SK-N-SH treated with all-trans-retinoic acid at 6 μM for 48 hours (cell line): Measurements from ENCODE around the gene ELOVL6.
A peak's percentile ranks its signal among the peaks of the same experiment; 100 is the strongest.

ENCODE experiments used
- ATAC-seq: fragments of 200-7000 bp; cut with Tn5 transposase; 3 replicates; pipeline ENCODE4 v1.9.1; 2020; ENCODE audit warnings: mild to moderate bottlenecking, moderate library complexity
- ARNTL ChIP-seq: fragments of 450-650 bp; formaldehyde crosslinking; IDR thresholded peaks from 2 replicates; pipeline ENCODE4 v1.5.0; 2020; ENCODE audit warnings: low read depth, mild to moderate bottlenecking, moderate library complexity, borderline replicate concordance
- BACH2 ChIP-seq: fragments of 250-450 bp; sonication (Bioruptor Pico); IDR thresholded peaks from 2 replicates; pipeline ENCODE4 v1.9.0; 2021; ENCODE audit warnings: mild to moderate bottlenecking, borderline replicate concordance
- CREB5 ChIP-seq: fragments of 250-450 bp; sonication (Bioruptor Pico); IDR thresholded peaks from 2 replicates; pipeline ENCODE4 v1.5.1; 2020; ENCODE audit warnings: low read depth, mild to moderate bottlenecking, moderate library complexity
- CSDC2 ChIP-seq: fragments of 250-450 bp; sonication (Bioruptor Pico); IDR thresholded peaks from 2 replicates; pipeline ENCODE4 v1.5.0; 2020; ENCODE audit warnings: mild to moderate bottlenecking, moderate library complexity
- CSRNP3 ChIP-seq: fragments of 250-450 bp; sonication (Bioruptor Pico); IDR thresholded peaks from 2 replicates; pipeline ENCODE4 v1.5.1; 2021; ENCODE audit warnings: mild to moderate bottlenecking, moderate library complexity
- ESRRG ChIP-seq: fragments of 250-450 bp; sonication (Bioruptor Pico); IDR thresholded peaks from 2 replicates; pipeline ENCODE4 v1.6.1; 2021; ENCODE audit warnings: mild to moderate bottlenecking
- GLIS3 ChIP-seq: fragments of 250-450 bp; sonication (Bioruptor Pico); IDR thresholded peaks from 2 replicates; pipeline ENCODE4 v1.5.0; 2020; ENCODE audit warnings: mild to moderate bottlenecking, moderate library complexity
- ISL1 ChIP-seq: fragments of 250-450 bp; sonication (Bioruptor Pico); IDR thresholded peaks from 2 replicates; pipeline ENCODE4 v2.1.2; 2022; ENCODE audit warnings: mild to moderate bottlenecking, moderate library complexity
- OSR1 ChIP-seq: fragments of 250-450 bp; sonication (Bioruptor Pico); IDR thresholded peaks from 2 replicates; pipeline ENCODE4 v1.8.0; 2022; ENCODE audit warnings: moderate library complexity, mild to moderate bottlenecking, inconsistent platforms
- PATZ1 ChIP-seq: fragments of 250-450 bp; sonication (Bioruptor Pico); IDR thresholded peaks from 2 replicates; pipeline ENCODE4 v1.8.0; 2020; ENCODE audit warnings: mild to moderate bottlenecking, moderate library complexity, borderline replicate concordance
- POU6F1 ChIP-seq: fragments of 250-450 bp; sonication (Bioruptor Pico); IDR thresholded peaks from 2 replicates; pipeline ENCODE4 v1.8.0; 2021; ENCODE audit warnings: low read depth, mild to moderate bottlenecking, moderate library complexity, borderline replicate concordance
- PPARA ChIP-seq: fragments of 250-450 bp; sonication (Bioruptor Pico); IDR thresholded peaks from 2 replicates; pipeline ENCODE4 v1.5.0; 2020; ENCODE audit warnings: mild to moderate bottlenecking, borderline replicate concordance
- RARB ChIP-seq: fragments of 250-450 bp; sonication (Bioruptor Pico); IDR thresholded peaks from 2 replicates; pipeline ENCODE4 v1.8.0; 2021; ENCODE audit warnings: mild to moderate bottlenecking, moderate library complexity
- SNAI2 ChIP-seq: fragments of 250-450 bp; sonication (Bioruptor Pico); IDR thresholded peaks from 2 replicates; pipeline ENCODE4 v1.5.0; 2020; ENCODE audit warnings: mild to moderate bottlenecking, moderate library complexity
- TCF4 ChIP-seq: fragments of 250-450 bp; sonication (Bioruptor Pico); IDR thresholded peaks from 2 replicates; pipeline ENCODE4 v1.8.0; 2021; ENCODE audit warnings: mild to moderate bottlenecking, moderate library complexity, borderline replicate concordance
- TOX ChIP-seq: fragments of 250-450 bp; sonication (Bioruptor Pico); IDR thresholded peaks from 2 replicates; pipeline ENCODE4 v1.8.0; 2021; ENCODE audit warnings: mild to moderate bottlenecking, moderate library complexity, borderline replicate concordance
- TSHZ2 ChIP-seq: fragments of 250-450 bp; sonication (Bioruptor Pico); IDR thresholded peaks from 2 replicates; pipeline ENCODE4 v1.5.0; 2020; ENCODE audit warnings: mild to moderate bottlenecking, moderate library complexity
- ZC3H10 ChIP-seq: fragments of 250-450 bp; sonication (Bioruptor Pico); IDR thresholded peaks from 2 replicates; pipeline ENCODE4 v1.5.1; 2021; ENCODE audit warnings: mild to moderate bottlenecking, moderate library complexity
- ZFP3 ChIP-seq: fragments of 250-450 bp; sonication (Bioruptor Pico); IDR thresholded peaks from 2 replicates; pipeline ENCODE4 v1.5.0; 2020; ENCODE audit warnings: mild to moderate bottlenecking, moderate library complexity
- ZFP30 ChIP-seq: fragments of 450-650 bp; formaldehyde crosslinking; IDR thresholded peaks from 2 replicates; pipeline ENCODE4 v1.5.0; 2022; ENCODE audit warnings: mild to moderate bottlenecking, moderate library complexity
- ZNF565 ChIP-seq: fragments of 450-650 bp; formaldehyde crosslinking; conservative IDR thresholded peaks from 2 replicates; pipeline ENCODE4 v1.5.0; 2020; ENCODE audit warnings: low read depth, mild to moderate bottlenecking, moderate library complexity
- ZNF70 ChIP-seq: fragments of 450-650 bp; formaldehyde crosslinking; IDR thresholded peaks from 2 replicates; pipeline ENCODE4 v1.5.0; 2020; ENCODE audit warnings: mild to moderate bottlenecking, moderate library complexity

The ELOVL6 gene

GRCh38 chr4:110071466-110071865 lies 126.9 kb downstream of the ELOVL6 start:
- TF ChIP-seq POU6F1 (CRISPR knock-in tag), result no peak
- TF ChIP-seq ZFP3, result no peak
- no peak for TF ChIP-seq CREB5 (CRISPR knock-in tag)
- TF ChIP-seq ESRRG, result no peak
- no peak for TF ChIP-seq PATZ1 (CRISPR knock-in tag)
- no peak for TF ChIP-seq BACH2 (CRISPR knock-in tag)
- TF ChIP-seq ZFP30 (CRISPR knock-in tag), result no peak
- TF ChIP-seq CSDC2 (CRISPR knock-in tag), result no peak
- TF ChIP-seq CSRNP3 (CRISPR knock-in tag), result no peak
- TF ChIP-seq ZNF70, result no peak
- no peak for TF ChIP-seq GLIS3 (CRISPR knock-in tag)
- no peak for TF ChIP-seq TSHZ2 (CRISPR knock-in tag)
- TF ChIP-seq TCF4 (CRISPR knock-in tag), result no peak
- no peak for TF ChIP-seq ISL1 (CRISPR knock-in tag)
- TF ChIP-seq PPARA (CRISPR knock-in tag), result no peak
- TF ChIP-seq, all 23 proteins: peak for 0

GRCh38 chr4:110068248-110068647 lies 130.2 kb downstream of the ELOVL6 start:
- TF ChIP-seq RARB (CRISPR knock-in tag) (no peak), PATZ1 (CRISPR knock-in tag) (no peak), ZFP30 (CRISPR knock-in tag) (no peak), OSR1 (CRISPR knock-in tag) (no peak), ZFP3 (no peak), ZNF565 (CRISPR knock-in tag) (no peak), GLIS3 (CRISPR knock-in tag) (no peak), ZC3H10 (CRISPR knock-in tag) (no peak), TOX (CRISPR knock-in tag) (no peak), ZNF70 (no peak), ESRRG (no peak), SNAI2 (CRISPR knock-in tag) (no peak), TSHZ2 (CRISPR knock-in tag) (no peak), CSDC2 (CRISPR knock-in tag) (no peak), ARNTL (CRISPR knock-in tag) (no peak), BACH2 (CRISPR knock-in tag) (no peak), TCF4 (CRISPR knock-in tag) (no peak), PPARA (CRISPR knock-in tag) (no peak)
- peak; percentile 69 for ATAC-seq

More at GRCh38 chr4:110071466-110071865, 126.9 kb downstream of the ELOVL6 start:
- no peak for ATAC-seq
